ENCODE data around the gene MLEC.

The MLEC gene

DNA sequence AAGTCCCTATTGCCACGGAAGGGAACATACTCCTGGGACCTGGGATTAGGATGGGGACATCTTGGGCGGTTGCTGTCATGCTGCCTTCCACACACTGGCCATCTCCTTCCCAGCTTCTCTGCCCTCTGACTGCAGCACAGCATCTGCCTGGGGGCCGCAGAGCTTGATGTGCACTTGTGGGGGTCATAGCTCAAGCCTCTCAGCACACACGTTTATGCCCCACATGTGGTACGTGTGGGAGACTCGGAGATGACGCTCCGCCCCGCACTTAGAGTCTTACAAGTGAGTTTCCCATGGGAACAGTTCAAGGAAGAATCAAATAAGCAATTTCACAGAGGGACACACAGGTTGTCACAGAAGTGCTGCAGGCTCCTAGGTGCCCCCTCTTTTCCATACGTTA, 47.3 kb downstream of the MLEC start:
- no peak overlapping the region for H3K4me3 ChIP-seq (ENCODE audit: control insufficient read depth, low read depth, low read length)
- DNase-seq (ENCODE audit: low read depth) = no peak
- TF ChIP-seq, protein P1, sequence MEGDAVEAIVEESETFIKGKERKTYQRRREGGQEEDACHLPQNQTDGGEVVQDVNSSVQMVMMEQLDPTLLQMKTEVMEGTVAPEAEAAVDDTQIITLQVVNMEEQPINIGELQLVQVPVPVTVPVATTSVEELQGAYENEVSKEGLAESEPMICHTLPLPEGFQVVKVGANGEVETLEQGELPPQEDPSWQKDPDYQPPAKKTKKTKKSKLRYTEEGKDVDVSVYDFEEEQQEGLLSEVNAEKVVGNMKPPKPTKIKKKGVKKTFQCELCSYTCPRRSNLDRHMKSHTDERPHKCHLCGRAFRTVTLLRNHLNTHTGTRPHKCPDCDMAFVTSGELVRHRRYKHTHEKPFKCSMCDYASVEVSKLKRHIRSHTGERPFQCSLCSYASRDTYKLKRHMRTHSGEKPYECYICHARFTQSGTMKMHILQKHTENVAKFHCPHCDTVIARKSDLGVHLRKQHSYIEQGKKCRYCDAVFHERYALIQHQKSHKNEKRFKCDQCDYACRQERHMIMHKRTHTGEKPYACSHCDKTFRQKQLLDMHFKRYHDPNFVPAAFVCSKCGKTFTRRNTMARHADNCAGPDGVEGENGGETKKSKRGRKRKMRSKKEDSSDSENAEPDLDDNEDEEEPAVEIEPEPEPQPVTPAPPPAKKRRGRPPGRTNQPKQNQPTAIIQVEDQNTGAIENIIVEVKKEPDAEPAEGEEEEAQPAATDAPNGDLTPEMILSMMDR (conservative IDR thresholded peaks at IDR 0.05; ENCODE audit: control insufficient read depth, insufficient read depth, low read depth, low read length) = no peak

DNA sequence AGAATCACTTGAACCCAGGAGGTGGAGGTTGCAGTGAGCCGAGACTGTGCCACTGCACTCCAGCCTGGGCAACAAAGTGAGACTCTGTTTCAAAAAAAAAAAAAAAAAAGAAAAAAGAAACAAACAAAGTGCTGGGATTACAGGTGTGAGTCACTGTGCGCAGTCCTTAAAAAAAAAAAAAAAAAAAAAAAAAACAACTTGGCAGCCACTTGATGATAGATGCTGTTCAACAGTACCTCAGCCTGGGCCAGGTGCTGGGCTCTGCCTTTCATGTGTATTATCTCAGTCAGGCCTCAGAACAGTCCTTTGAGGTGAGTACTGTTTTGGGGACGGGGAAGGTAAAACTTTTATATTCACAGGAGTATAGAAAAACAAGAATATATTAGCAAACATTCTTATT, 48.2 kb downstream of the MLEC start:
- no peak for DNase-seq (ENCODE audit: low read depth)
- TF ChIP-seq, protein P1 (conservative IDR thresholded peaks at IDR 0.05; ENCODE audit: control insufficient read depth, insufficient read depth, low read depth, low read length) = no peak
- H3K4me3 ChIP-seq (ENCODE audit: control insufficient read depth, low read depth, low read length) = no peak overlapping the region

DNA sequence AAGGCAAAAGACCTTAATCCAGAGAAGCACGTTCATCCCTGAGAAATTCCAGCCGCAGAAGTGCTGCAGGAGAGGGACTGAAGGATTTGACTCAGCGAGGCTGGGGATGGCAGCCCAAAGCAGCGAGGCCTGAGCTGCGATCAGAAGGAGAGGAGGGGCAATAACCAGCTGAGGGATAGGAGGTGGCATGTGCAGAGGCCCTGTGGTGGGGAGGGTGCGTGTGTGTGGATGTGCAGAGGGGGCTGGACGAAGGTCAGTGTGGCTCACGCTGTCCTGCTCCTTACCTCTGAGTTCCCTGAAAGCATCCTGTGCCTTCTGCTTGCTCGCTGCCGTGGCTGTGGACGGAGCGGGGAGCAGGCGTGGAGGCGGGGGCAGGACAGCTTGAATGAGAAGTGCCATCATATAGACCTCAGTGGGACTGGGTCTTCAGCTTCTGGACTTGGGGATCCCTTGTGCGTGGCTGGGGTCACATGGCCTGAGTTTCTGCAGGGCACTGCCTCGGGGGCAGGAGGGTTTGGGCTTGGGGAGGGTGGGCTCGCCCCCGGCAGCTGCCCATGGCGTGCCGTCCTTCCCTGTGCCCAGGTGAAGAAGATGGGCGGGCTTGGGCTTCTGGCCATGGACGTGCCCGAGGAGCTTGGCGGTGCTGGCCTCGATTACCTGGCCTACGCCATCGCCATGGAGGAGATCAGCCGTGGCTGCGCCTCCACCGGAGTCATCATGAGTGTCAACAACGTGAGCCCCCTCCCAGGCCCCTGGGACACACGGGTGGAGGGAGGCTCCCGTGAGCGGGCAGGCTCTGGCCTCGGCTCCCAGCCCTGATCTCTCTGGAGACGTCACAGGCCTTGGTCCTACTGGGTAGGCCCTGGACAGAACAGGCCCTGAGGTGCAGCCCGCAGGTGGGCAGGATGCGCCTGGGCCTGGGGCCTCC, 49.7 kb downstream of the MLEC start:
- DNase-seq (ENCODE audit: low read depth) = no peak
- no peak overlapping the region for H3K4me3 ChIP-seq (ENCODE audit: control insufficient read depth, low read depth, low read length)

DNA sequence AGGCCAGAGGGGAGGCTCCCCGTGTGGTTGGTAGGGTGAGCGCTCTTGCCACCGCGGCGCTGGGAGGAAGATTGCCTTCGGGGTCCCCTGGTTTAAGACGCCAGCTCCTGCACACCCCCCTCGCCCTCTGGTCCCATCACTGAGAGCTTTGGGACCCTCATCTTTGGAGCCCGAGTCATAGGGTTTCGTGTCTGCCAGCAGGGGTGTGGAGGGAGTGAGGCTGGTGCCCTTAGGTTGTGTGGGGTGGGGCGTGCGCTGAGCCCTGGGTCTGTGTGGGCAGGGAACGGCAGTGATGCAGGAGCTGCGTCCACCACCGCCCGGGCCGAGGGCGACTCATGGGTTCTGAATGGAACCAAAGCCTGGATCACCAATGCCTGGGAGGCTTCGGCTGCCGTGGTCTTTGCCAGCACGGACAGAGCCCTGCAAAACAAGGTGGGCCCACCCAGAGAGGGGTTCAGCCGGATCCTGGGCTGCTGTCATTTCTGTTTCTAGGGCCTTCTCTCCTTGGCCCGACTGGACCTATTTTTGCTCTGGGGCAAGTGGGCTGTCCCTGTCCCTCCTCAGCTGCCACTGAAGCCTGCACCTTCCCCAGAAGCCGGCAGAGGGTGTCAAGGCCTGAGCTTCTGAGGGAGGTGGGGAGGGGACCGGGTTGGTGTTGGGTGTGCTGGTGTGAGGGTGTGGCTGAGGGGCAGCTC, 50.8 kb downstream of the MLEC start:
- TF ChIP-seq, protein P1 (conservative IDR thresholded peaks at IDR 0.05; ENCODE audit: control insufficient read depth, insufficient read depth, low read depth, low read length) = peak; percentile 18
- no peak for DNase-seq (ENCODE audit: low read depth)
- H3K4me3 ChIP-seq (ENCODE audit: control insufficient read depth, low read depth, low read length) = no peak overlapping the region

More for the DNA sequence above, 49.7 kb downstream of the MLEC start:
- TF ChIP-seq, protein P1 (conservative IDR thresholded peaks at IDR 0.05; ENCODE audit: control insufficient read depth, insufficient read depth, low read depth, low read length) = no peak

DNA sequence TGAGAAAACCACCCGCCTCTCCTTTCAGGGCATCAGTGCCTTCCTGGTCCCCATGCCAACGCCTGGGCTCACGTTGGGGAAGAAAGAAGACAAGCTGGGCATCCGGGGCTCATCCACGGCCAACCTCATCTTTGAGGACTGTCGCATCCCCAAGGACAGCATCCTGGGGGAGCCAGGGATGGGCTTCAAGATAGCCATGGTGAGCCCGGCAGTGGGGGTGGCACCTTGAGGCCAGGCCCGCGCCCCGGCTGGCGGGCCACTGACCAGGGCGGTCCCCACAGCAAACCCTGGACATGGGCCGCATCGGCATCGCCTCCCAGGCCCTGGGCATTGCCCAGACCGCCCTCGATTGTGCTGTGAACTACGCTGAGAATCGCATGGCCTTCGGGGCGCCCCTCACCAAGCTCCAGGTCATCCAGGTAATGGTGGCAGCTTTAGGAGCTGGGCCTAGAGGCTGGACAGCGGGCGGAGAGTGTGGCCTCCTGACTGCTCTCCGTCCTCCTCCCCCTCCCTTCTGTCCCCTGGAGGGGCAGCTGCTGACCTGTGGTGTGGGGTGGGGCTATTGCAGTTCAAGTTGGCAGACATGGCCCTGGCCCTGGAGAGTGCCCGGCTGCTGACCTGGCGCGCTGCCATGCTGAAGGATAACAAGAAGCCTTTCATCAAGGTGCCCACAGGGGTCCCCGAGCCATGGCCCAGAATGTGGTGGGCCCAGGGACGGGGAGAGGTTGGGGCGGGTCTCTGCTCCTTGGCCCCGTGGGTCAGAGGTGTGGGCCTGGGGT, 51.5 kb downstream of the MLEC start:
- TF ChIP-seq, protein P1 (conservative IDR thresholded peaks at IDR 0.05; ENCODE audit: control insufficient read depth, insufficient read depth, low read depth, low read length) = no peak
- no peak overlapping the region for H3K4me3 ChIP-seq (ENCODE audit: control insufficient read depth, low read depth, low read length)
- no peak for DNase-seq (ENCODE audit: low read depth)

DNA sequence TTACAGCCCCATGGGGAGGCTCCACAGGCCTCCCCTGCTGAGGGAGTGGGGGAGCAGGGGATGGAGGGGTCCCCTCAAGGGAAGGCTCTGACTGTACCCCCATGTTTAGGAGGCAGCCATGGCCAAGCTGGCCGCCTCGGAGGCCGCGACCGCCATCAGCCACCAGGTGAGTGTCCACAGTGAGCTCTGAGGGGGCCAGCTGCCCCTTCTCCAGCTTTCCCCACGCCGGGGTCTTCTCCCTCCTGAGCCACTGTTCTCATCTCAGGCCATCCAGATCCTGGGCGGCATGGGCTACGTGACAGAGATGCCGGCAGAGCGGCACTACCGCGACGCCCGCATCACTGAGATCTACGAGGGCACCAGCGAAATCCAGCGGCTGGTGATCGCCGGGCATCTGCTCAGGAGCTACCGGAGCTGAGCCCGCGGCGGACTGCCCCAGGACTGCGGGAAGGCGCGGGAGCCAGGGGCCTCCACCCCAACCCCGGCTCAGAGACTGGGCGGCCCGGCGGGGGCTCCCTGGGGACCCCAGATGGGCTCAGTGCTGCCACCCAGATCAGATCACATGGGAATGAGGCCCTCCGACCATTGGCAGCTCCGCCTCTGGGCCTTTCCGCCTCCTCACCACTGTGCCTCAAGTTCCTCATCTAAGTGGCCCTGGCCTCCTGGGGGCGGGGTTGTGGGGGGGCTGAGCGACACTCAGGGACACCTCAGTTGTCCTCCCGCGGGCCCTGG, 52.2 kb downstream of the MLEC start:
- TF ChIP-seq, protein P1 (conservative IDR thresholded peaks at IDR 0.05; ENCODE audit: control insufficient read depth, insufficient read depth, low read depth, low read length) = no peak
- no peak for DNase-seq (ENCODE audit: low read depth)
- H3K4me3 ChIP-seq (ENCODE audit: control insufficient read depth, low read depth, low read length) = no peak overlapping the region
